T-helper 22 cell (primary cell): ENCODE data around the gene ISG20L2.
"Not testable (repeated sequence)": the region's sequence is repeated elsewhere in the genome, so short reads cannot be mapped to it uniquely, and the experiment has no call there.

Source experiments
- DNase-seq: peaks from one replicate; pipeline ENCODE4 v3.0.0-alpha.2; 2020; ENCODE audit warnings: low read depth

The ISG20L2 gene

DNA sequence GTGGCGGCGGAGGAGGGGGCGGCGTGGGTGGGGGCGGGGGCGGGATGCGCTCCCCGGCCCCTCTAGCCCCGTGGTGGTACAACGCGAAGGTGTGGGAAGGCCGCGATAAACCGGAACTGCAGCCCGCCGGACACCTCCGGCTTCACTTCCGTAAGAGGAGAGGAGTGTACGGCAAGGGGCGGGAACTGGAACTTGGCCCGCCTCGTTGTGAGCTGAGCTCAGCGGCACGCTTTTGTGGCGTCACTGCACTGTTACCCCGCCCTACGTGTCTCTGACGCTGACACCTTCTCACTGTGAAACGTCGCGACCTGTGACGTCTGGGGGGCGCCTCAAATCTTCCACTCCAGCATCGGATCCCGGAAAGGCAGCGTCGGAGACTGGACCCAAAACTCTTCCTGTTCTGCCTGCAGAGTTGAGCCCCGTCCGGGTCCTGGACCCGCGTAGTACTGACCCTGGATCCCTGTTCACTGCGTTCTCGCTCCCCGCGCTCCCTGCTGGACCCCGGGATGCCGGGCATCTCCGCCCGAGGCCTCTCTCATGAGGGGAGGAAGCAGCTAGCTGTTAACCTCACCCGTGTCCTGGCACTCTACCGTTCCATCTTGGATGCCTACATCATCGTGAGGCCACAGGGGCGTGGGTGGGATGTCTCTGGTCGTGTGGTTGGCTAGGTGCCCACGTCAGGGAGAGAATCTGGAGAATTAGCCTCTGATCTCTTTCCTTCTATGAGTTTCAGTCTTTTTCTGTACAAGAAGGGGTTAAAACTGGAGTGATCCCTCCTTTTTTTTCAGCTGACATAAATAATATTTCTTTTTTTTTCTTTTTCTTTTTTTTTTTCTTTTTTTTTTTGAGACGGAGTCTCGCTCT, at the start of gene ISG20L2:
TSS of gene ISG20L2 (minus strand) at position 168 of the 864 bp plus-strand sequence. CDS start 1,114 bp downstream, outside the sequence.
- peak; percentile 95 for DNase-seq

GRCh38 chr1:156777573-156777972, 49.0 kb upstream of the ISG20L2 start:
- DNase-seq = no peak

DNA sequence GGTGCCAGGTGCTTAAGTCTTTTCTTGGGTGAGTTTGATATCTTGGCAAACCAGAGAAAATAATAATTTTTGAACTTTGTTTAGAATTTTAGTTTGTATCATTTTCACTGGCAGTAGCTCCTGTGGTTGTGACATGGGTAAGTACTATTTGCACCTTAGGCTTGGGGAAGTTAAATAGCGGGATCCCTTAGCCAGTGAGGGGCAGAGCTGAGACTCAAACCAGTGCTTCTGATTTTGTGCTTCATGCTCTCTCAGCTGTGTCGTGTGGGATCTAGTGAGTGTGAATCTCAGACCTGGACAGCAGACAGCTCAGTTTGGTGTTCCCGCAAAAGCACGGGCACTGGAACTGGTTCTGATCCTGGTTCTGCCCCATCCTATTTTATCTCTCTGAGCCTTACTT, 48.4 kb upstream of the ISG20L2 start:
- DNase-seq = no peak

- DNase-seq = no peak
Observed at GRCh38 chr1:156775799-156776198, 47.2 kb upstream of the ISG20L2 start.

GRCh38 chr1:156773607-156774006, 45.0 kb upstream of the ISG20L2 start:
- no peak for DNase-seq

DNA sequence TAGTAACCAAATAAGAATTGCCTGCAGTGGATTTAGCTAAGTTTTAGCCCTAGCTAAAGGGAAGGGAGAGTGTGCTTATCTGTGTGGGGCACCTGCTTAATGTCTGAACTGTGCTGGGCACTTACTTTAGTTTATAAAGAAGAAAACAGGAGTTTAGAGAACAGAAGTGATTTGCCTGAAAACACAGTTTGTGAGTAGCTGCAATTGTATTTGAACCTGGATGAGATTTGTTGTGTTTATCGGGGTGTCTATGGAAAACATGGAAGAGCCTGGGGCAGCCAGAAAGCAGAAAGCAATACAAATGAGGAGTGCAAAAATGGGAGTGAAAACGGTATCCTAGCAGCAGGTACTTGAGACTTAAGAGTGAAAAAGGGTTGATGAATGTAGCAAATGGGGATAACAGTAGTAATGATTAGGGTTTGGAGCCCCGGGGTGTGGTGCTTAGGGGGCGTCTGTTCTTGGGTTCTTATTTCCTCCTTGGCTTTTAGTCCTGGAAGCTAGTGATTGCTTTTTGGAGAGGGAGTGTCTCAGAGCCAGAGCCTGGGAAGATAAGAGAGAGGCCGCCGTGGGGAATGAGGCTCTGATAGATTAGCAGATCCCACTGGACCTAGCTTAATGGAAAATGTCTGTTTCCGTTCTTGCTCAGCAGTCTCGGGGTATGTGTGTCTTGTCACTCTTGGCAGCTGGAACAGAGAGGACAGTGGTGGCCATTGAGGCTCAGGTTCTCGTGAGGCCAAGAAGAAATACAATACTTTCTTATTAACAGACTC, 44.3 kb upstream of the ISG20L2 start:
- no peak for DNase-seq

- no peak for DNase-seq
Observed at GRCh38 chr1:156772222-156772621, 43.7 kb upstream of the ISG20L2 start.

GRCh38 chr1:156768610-156769295, 40.2 kb upstream of the ISG20L2 start:
- no peak for DNase-seq

DNA sequence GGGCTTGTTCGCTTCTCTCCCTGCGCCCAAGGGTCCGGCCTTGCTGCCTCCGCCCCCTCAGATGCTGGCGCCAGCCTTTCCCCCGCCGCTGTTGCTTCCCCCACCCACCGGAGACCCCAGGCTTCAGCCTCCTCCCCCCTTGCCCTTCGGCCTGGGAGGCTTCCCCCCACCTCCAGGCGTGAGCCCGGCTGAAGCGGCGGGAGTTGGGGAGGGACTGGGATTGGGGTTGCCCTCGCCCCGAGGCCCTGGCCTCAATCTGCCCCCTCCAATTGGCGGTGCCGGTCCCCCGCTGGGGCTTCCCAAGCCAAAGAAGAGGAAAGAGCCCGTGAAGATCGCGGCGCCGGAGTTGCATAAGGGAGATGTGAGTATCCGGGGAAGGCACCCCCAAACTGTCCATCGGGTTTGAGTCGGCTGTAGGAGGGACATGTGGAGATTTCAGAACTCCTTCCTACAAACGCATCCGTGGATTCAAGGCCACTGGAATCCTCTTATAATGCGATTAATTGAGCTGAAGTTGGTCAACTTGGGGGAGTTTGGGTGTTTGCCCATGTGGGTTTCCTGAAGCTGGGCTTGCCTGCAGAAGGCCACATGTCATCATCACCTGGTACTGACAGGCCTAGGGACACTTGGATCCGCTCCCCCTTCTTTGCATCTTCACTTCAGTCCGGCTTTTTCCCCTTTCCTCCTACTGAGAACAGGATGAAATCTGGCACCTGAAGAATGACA, 39.5 kb upstream of the ISG20L2 start:
- peak; percentile 32 for DNase-seq

- DNase-seq = peak; percentile 99
Observed at GRCh38 chr1:156767101-156767878, 38.7 kb upstream of the ISG20L2 start, which contains the start of gene PRCC. Gene PRCC, plus strand, starts transcription at chr1:156767535. Its CDS starts 237 bp downstream, at chr1:156767772.

- DNase-seq = peak; percentile 9
Observed at GRCh38 chr1:156766298-156767100, 37.9 kb upstream of the ISG20L2 start.

- DNase-seq = no peak
Observed at GRCh38 chr1:156765666-156766065, 37.1 kb upstream of the ISG20L2 start.

- not testable (repeated sequence) for DNase-seq
Observed at GRCh38 chr1:156765136-156765535, 36.6 kb upstream of the ISG20L2 start.

DNA sequence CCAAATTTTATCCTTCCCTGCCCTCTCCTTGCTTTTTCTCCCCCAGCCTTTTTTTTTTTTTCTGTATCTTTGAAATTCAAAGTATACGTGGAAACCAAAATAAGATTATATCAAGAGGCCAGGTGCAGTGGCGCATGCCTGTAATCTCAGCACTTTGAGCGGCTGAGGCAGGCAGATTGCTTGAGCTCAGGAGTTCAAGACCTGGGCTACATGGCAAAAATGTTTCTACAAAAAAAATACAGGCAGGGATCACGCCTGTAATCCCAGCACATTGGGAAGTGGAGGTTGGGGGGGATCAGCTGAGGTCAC, 32.2 kb upstream of the ISG20L2 start:
- no peak for DNase-seq

DNA sequence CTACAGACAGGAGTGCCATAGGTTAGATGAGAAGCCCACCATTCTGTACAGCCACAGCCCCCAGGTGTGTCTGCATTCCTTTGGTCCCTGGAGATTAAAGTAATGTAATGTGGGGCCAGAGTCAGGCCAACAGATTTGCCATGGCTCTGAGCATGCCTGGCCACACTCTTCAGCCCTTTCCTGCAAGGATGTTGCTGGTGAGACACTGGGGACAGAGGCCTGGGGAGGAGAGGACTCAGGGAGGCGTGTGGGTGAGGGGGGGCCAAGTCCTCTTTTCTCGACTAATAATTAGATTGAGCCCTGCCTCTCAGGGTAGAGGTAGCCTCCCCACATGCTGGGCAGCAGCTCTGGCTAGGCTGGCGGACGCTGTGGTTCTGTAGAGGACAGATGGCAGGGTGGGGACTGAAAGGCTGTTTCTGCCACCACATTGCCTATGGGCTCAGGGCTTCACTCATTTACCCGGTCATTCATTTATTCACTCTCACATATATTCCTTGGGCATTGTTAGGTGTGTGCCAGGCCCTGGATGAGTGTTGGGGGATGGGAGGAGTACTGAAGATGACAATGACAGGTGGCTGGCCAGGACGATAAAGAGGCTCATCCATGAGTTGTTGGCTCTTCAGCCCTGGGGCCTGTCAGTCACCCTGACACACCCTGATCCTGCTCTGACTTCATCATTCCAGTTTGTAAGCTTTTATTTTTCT, 31.7 kb upstream of the ISG20L2 start:
- DNase-seq = no peak

- not testable (repeated sequence) for DNase-seq
Observed at GRCh38 chr1:156757572-156758253, 29.1 kb upstream of the ISG20L2 start.

DNA sequence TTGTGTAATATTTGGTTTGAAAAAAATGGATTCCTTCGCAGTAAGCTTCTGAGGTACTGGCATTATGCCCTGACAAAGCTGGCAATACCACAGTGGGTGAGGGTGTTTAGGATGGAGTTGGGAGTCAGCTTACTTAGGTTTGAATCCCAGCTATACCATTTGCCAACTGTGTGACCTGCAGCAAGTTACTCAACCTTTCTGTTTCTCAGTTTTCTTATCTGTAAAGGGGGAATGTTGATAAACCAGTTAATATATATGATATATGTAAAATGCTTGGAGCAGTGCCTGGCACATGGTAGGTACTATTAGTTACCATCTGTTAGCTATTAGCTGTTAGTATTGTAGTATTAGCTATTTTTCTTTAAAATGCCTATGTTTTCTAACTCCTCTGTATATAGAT, 27.8 kb upstream of the ISG20L2 start:
- DNase-seq = no peak

DNA sequence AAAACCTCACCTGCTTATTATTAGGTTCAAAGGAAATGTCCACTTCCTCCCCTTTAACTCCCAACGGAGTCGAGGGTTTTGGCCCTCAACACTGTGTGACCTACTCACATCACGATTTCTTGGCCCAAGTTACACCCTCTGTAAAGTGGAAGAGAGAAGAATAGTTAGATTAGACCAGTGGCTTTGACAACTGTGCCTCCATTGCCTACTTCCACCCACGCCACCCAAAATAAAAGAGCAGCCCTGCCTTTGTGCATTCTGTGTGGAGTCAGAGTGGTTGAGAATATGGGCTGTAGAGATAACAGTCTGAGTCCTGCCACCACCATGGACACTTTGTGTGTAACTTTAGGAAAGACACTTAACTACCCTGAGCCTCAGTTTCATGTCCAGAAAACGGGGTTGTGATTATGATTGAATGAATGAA, 27.0 kb upstream of the ISG20L2 start:
- DNase-seq = no peak

DNA sequence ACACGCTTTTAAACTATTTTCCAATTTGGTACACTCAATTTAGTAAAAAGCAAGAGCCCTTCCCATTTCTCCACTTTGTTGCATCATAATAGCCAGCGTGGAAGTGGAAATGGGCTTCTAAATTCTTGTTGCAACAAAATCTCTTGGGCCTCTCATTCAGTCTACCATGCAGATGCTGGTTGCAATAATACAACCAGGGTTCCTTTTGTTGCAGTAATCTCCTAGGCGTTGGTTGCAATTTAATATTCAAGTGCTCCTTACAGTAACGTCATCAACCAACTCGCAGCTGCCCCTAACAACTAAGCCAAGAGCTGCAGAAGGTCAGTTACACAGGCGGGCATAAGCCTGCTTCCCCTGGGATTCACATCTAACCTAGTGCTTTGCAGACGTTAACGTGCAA, 25.7 kb upstream of the ISG20L2 start:
- DNase-seq = no peak
